ENCODE measurements around the gene TSSK6.

The TSSK6 gene

DNA sequence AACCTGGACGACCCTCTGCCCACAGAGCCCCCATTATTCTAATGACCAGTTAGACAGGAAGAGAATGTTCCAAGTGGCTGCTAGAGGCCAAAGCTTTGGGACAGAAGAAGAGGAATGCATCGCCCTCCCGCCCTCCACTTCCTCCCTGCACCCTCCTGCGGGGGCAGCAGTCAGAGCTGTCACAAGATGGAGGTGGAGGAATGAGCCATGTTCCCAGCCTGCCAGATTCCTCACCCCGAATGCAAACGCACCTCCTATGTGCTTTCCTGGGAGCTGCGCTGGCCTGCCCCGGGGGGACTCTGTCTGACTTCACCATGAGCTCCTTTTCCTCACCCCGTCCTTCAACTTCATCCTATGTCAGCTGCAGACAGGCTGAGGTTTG lies 15.1 kb upstream of the TSSK6 start:
- H3K4me3 ChIP-seq (ENCODE audit: low read length), result no peak overlapping the region
- no peak for TF ChIP-seq ZNF274 (IDR thresholded peaks at IDR 0.05; ENCODE audit: low read depth, low read length)

DNA sequence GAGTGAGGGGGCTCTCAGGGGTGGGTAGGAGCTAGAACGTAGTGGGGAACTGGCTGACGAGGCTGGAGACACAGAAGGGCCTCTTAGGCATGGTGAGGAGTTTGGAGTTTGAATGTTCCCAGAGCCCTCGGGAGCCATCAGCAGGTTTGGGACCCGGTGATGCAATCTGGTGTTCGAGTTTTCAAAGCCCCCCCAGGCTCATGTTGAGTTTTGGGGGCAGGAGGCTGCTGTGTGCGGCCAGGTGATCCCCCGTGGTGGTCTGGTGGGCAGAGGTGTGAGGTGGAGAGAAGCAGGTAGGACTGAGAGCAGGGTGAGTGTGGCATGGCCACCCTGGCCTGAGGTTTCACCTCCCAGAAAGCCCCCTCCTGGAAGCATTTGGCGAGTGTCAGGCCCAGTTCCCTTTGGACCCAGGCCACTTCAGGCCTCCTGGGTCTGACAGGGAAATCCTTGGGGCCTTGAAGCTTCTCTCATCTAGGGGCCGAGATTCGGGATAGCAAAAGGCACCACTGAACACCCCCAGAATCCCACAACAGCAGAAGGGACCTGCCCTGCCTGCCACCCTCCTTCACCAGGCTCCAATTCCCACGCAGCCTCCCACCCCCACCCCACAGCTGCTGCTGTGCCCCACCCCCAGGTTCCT lies 14.6 kb upstream of the TSSK6 start:
- no peak for TF ChIP-seq ZNF274 (IDR thresholded peaks at IDR 0.05; ENCODE audit: low read depth, low read length)
- H3K4me3 ChIP-seq (ENCODE audit: low read length), result no peak overlapping the region

DNA sequence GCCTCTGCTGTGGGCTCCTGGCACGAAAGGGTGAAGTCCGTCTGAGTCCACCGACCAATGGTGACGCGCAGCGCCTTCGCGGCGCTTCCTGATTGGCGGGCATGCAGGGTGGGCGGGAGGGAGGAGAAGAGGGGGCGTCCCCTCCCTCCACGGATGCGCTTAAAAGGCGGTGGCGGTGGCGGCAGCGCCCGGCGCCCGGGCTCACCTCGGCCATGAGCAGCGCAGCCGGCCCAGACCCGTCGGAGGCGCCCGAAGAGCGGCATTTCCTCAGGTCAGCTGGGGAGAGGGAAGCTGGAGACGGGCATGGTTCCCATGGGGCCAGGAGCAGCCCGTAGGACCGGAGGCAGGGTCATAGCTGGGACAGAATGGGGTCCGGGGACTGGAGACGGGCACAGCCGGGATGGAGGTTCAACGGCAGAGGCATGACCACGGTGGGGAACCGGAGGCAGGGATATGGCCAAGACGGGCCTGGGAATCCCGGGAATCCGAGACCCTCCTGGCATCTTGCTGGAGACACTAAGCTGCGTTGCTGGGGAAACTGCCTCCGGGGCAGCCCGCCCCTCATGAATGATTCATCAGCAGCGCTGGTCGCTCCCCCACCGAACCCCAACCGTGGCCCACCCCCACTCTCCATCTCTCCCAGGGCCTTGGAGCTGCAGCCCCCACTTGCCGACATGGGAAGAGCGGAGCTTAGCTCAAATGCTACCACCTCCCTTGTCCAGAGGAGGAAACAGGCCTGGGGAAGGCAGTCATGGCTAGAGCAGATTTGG lies 13.6 kb upstream of the TSSK6 start, which contains the start of gene YJEFN3:
Gene YJEFN3, plus strand, starts transcription at position 191 of the 770 bp plus-strand sequence. Its CDS starts 22 bp downstream, at position 213.
- H3K4me3 ChIP-seq (ENCODE audit: low read length), result no peak within 1 kb of the TSS

DNA sequence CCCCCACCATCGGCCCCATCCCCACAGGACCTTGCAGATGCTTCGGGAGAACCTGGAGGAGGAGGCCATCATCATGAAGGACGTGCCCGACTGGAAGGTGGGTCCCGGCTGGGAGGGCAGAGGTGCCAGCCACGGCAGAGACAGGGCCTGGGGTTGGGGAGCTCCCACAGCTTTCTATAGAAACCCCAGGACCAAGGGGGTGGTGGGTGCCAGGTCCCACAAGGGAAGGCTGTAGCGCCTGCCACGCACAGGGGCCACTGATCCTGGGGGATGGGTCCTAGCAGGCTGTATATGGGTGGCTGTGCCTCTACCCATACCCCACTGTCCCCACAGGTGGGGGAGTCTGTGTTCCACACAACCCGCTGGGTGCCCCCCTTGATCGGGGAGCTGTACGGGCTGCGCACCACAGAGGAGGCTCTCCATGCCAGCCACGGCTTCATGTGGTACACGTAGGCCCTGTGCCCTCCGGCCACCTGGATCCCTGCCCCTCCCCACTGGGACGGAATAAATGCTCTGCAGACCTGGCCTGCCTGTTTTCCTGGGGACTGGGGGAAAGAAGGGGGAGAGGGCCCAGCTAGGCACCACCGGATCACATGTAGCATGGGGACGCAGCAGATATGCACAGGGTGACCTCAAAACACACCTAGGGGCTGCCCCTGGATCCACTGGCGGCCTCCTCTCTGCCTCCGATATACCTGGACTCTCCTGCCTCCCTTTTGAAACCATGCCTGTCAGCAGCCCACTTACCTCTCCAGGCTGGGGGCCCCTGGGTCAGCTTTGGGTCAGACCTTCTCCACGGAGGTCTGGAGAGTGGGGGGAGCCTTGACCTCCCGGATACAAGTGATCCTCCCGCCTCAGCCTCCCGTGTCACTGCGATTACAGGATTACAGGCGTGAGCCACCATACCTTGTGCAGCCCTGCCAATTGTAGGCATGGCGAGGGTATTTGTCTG lies 12.6 kb upstream of the TSSK6 start:
- no peak for TF ChIP-seq ZNF274 (IDR thresholded peaks at IDR 0.05; ENCODE audit: low read depth, low read length)
- H3K4me3 ChIP-seq (ENCODE audit: low read length), result no peak overlapping the region

More for the DNA sequence above, 13.6 kb upstream of the TSSK6 start, which contains the start of gene YJEFN3:
- TF ChIP-seq ZNF274 (IDR thresholded peaks at IDR 0.05; ENCODE audit: low read depth, low read length), result no peak

DNA sequence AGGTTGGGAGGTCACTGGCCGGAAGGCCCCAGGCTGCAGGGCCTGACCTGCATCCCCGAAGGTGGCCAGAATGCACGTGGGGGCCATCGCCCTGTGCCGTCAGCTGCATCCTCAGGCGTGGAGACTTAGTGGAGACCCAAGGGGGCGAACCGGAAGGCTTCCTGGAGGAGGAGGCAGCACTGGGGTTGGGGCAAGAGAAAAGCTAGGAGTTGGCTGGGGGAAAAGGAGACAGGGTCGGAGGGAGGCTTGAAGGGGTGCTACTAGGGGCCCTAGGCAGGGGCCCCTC lies 12.0 kb upstream of the TSSK6 start:
- no peak for TF ChIP-seq ZNF274 (IDR thresholded peaks at IDR 0.05; ENCODE audit: low read depth, low read length)
- no peak overlapping the region for H3K4me3 ChIP-seq (ENCODE audit: low read length)

DNA sequence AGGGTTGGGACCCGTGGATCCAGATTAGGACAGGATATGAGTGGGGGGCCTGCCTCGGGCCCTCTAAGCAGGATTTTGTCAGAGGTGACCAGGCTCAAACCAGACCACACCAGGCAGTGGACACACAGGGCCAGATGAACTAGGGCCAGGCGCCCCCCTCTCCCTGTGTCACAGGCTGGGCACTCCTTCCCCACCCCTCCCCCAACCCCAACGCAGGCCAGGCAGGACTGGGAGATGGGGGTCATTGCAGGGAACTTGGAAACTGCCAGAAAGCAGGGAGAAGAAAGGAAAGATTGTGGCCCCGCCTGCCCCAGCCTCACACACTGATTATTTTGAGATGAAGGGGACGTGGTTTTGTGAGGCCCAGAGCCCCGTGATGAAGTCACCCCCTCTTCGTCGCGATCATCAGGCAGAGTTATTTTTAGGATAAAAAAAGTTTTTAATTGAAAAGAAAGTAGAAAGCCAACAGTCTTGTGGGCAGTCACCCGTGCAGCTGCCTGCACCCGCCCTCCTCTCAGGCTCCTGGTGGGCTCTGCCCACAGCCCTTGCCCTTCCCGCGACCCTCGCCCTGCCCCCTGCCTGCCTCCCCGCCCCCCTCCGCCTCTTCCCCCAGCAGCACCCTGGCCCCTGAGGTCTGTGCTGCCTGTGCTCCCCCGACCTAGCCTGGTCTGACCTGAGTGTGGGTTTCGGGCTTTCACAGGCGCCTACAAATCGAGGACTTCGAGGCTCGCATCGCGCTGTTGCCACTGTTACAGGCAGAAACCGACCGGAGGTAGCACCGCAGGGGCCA lies 11.4 kb upstream of the TSSK6 start:
- H3K4me3 ChIP-seq (ENCODE audit: low read length), result no peak overlapping the region
- TF ChIP-seq ZNF274 (IDR thresholded peaks at IDR 0.05; ENCODE audit: low read depth, low read length), result no peak

DNA sequence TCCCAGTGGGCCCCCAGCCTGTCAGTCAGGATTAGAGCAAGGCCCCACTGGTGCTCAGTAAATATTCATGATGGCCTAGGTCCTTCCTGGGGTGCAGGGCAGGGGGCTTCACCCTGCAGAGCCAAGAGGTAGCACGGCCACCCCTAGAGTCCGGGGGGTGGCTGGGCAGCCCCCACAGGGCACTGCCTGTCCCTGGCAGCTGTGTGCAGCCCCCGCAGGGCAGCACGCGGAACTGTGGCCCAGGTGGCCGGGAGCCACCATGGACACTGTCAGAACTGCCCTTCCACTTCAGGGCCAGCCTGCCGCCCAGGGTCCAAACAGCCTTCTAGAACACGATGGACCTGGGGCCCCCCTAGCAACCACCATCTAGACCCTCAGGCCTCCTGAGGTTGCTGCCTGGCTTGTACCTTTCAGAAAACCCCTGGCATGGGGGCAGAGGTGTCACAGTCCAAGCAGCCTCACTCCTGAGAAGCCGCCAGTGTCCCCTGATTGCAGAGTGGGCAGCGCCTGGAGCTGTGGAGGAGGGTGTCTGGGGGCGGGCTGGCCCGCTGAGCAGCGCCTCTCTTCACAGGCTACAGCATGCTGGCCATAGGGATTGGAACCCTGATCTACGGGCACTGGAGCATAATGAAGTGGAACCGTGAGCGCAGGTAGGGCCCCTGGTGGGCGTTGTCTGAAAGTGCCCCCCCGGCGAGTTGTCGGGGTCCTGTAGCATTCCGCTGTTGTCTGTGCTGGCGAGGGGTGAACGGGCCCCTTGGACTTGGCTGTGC lies 10.4 kb upstream of the TSSK6 start:
- no peak for TF ChIP-seq ZNF274 (IDR thresholded peaks at IDR 0.05; ENCODE audit: low read depth, low read length)
- H3K4me3 ChIP-seq (ENCODE audit: low read length), result no peak overlapping the region

DNA sequence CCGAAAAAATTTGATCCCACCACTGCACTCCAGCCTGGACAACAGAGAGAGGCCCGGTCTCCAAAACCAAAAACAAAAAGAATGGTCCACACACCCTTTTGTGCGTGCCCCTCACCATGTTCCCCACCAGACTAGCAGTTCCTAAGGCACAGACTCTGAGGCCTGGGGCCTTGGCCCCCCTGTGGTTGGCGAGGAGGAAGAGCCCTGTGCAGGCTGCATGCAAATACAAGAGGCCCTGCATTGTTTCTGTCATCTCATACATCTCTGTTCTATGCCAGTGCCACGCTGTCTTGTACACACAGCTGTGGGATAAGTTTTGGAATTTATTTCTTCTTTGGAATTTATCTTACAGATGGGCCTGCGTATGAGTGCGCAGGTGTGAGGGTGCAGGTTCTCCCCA lies 8.7 kb upstream of the TSSK6 start:
- no peak overlapping the region for H3K4me3 ChIP-seq (ENCODE audit: low read length)
- no peak for TF ChIP-seq ZNF274 (IDR thresholded peaks at IDR 0.05; ENCODE audit: low read depth, low read length)

DNA sequence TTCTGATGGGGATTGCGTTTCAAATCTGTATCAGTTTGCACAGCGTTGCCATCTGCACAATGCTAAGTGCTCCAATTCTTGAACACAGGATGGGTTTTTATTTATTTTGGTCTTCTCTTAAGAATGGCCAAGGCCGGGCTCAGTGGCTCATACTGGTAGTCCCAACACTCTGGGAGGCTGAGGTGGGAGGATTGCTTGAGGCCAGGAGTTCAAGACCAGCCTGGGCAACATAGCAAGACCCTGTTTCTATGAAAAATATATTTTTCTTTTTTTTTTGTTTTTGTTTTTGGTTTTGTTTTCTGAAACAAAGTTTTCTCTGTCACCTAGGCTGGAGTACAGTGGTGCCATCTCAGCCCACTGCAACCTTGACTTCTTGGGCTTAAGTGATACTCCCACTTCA lies 7.8 kb upstream of the TSSK6 start:
- H3K4me3 ChIP-seq (ENCODE audit: low read length), result no peak overlapping the region
- TF ChIP-seq ZNF274 (IDR thresholded peaks at IDR 0.05; ENCODE audit: low read depth, low read length), result no peak

DNA sequence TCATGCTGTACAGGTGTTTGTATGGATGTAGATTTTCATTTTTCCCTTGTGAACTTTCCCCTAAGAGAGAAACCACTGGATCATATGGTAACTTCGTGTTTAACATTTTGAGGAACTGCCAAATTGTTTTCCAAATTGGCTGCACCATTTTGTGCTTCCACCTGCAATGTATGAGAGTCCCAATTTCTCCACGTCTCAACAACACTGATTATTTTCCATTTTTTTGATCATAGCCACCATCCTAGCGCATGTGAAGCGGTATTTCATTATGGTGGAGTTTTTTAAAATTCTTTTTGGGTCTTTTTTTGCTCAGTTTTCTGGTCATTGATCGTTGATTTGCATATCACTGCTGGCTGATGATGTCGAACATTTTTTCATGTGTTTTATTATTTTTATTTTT lies 5.6 kb upstream of the TSSK6 start:
- H3K4me3 ChIP-seq (ENCODE audit: low read length), result no peak overlapping the region
- no peak for TF ChIP-seq ZNF274 (IDR thresholded peaks at IDR 0.05; ENCODE audit: low read depth, low read length)

DNA sequence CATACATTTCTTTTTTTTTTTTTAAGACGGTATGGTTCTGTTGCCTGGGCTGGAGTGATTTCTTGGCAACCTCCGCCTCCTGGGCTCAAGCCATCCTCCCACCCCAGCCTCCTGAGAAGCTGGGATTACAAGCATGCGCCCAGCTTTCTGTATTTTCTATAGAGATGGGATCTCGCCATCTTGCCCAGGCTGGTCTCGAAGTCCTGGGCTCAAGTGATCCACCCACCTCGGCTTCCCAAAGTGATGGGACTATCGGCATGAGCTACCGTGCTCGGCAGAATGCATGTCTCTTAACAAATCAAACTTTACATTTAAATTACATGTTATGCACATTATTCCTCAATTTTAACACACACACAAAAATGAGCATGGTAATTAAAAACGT lies 1.9 kb upstream of the TSSK6 start:
- peak overlapping the region; percentile 84; the same call in 1 of the 2 replicates for H3K4me3 ChIP-seq (ENCODE audit: low read length)
- TF ChIP-seq ZNF274 (IDR thresholded peaks at IDR 0.05; ENCODE audit: low read depth, low read length), result no peak

DNA sequence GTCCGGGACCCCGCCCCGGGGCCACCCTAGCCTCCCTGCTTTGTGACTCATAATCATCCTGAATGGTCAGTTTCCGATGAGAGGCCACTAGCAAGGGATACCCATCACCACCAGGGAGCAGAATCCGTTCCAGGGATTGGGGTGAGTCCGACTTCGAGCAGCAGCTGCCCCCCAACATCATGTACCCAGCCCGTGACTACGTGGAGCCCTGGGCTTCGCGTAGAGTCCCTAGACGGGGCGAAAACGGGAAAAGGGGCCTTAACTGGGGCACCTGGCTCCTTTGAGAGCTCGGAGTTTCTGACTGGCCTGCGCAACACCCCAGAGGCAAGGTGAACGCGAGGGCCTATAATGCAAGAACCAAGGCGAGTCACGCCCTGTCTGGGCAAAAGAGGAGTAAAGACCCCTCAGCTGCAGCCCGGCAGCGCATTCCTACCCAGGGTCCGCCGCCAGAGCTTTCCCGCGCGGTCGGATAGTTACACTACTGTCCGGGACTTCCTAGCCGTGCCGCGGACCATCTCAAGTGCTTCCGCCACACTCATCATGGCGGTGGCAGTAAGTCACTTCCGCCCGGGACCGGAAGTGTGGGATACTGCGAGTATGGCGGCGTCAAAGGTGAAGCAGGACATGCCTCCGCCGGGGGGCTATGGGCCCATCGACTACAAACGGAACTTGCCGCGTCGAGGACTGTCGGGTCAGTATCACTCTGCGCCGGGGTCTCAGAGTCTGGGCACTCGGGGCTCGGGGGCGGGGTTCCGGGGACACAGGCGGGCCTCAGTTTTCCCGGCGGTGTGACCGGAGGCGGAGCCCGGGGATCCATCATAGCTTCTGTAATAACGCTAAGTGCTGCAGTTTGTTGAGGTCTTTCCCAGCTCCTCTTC lies 533 bp upstream of the TSSK6 start, which contains the start of gene NDUFA13:
Gene NDUFA13, plus strand, starts transcription at position 584 of the 878 bp plus-strand sequence. Its CDS starts 14 bp downstream, at position 598.
- TF ChIP-seq ZNF274 (IDR thresholded peaks at IDR 0.05; ENCODE audit: low read depth, low read length), result no peak
- peak within 1 kb of the TSS; percentile 84 for H3K4me3 ChIP-seq (ENCODE audit: low read length)
